SU-DHL-6 (cell line): ENCODE results near the gene RNF152.

ENCODE experiments used
- CTCF ChIP-seq: fragments of 200-600 bp; sonication (generic); IDR thresholded peaks from one replicate; pipeline ENCODE4 v1.5.1; 2017; ENCODE audit warnings: antibody characterized with exemption, mild to moderate bottlenecking, low read length, moderate library complexity; ENCODE audit not compliant: insufficient read depth, poor library complexity, severe bottlenecking
- EZH2phosphoT487 ChIP-seq: fragments of 200-600 bp; sonication (generic), shearing (Covaris generic); conservative IDR thresholded peaks from 2 replicates; pipeline ENCODE4 v1.6.1; 2018; ENCODE audit warnings: mild to moderate bottlenecking, antibody characterized with exemption, low read length, moderate library complexity, mixed read lengths

DNA sequence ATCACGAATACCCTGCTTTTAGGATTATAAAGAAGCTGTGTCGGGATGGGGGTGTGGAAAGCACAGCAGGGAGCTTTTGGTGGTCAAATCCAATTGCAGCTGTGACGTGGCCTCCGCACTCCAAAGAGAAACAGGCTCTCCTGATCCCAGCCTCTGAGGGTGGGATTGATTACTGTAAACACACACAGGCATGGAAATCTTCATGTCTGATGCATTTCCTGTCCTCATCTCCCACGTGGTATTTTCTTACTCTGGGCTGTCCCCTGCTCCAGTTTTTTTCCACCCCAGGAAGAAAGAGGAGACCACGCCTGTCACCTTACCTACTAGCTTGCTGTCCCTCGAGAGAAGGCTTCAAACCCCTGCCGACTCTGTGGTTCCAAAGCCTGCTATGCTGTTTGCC, 22.7 kb downstream of the RNF152 start:
- TF ChIP-seq CTCF (no peak), EZH2phosphoT487 (no peak)
